OCI-LY7 (cell line): Measurements from ENCODE around the gene GAS7. TPM values are rescaled to one million over a fixed set of nuclear protein-coding genes. Genes with fewer than 3 reads are reported as not detected.

ENCODE experiments used
- BruUV-seq: library from RNA; stranded (reverse); fragments of 400-500 nt; replicated peaks from 2 replicates; lab custom pipeline; 2021; lab: Mats Ljungman, UMichigan
- CTCF ChIA-PET: fragments of 300-600 bp; sonication (Branson Sonifier 250); formaldehyde crosslinking; loops from one replicate; lab custom pipeline; 2022; ENCODE audit warnings: antibody characterized with exemption; ENCODE audit not compliant: unreplicated experiment; lab: Charles Lee
- POLR2A ChIA-PET: fragments of 300-600 bp; sonication (Branson Sonifier 250); formaldehyde crosslinking; loops from one replicate; lab custom pipeline; 2022; ENCODE audit warnings: antibody characterized with exemption; lab: Charles Lee
- DNase-seq: peaks from one replicate; pipeline ENCODE4 v3.0.0-alpha.2; 2015; ENCODE audit warnings: low spot score
- H2AFZ ChIP-seq: fragments of 200-600 bp; sonication (generic), shearing (Covaris generic); 2 replicates; pipeline ENCODE4 v1.6.1; 2014; ENCODE audit warnings: mild to moderate bottlenecking, antibody characterized with exemption, low read length, moderate library complexity
- H3K27ac ChIP-seq: fragments of 200-600 bp; sonication (generic); 2 replicates; pipeline ENCODE4 v1.5.1; 2014; ENCODE audit warnings: mixed run types, low read depth, mild to moderate bottlenecking, moderate library complexity, low read length, inconsistent platforms; ENCODE audit not compliant: poor library complexity, severe bottlenecking
- H3K36me3 ChIP-seq: fragments of 200-600 bp; sonication (generic); 2 replicates; pipeline ENCODE4 v1.6.1; 2014; ENCODE audit warnings: mild to moderate bottlenecking, antibody characterized with exemption, low read length, moderate library complexity, mixed read lengths; ENCODE audit not compliant: insufficient read depth
- H3K4me1 ChIP-seq: fragments of 200-600 bp; sonication (generic); 2 replicates; pipeline ENCODE4 v1.5.1; 2014; ENCODE audit warnings: mild to moderate bottlenecking, low read length; ENCODE audit not compliant: insufficient read depth, poor library complexity, severe bottlenecking
- H3K4me2 ChIP-seq: fragments of 200-600 bp; sonication (generic); 2 replicates; pipeline ENCODE4 v1.6.1; 2014; ENCODE audit warnings: mild to moderate bottlenecking, low read length
- H3K4me3 ChIP-seq: fragments of 200-600 bp; sonication (generic); 2 replicates; pipeline ENCODE4 v1.5.1; 2014; ENCODE audit warnings: mild to moderate bottlenecking, low read depth, low read length; ENCODE audit not compliant: poor library complexity, severe bottlenecking
- H3K79me2 ChIP-seq: fragments of 200-600 bp; sonication (generic); 2 replicates; pipeline ENCODE4 v1.6.1; 2016; ENCODE audit warnings: low read depth, mild to moderate bottlenecking, low read length, moderate library complexity, mixed read lengths; ENCODE audit not compliant: insufficient read depth
- H3K9me2 ChIP-seq: fragments of 200-600 bp; sonication (generic); 2 replicates; pipeline ENCODE4 v1.6.1; 2016; ENCODE audit warnings: mild to moderate bottlenecking, low read length, mixed read lengths; ENCODE audit not compliant: insufficient read depth
- H3K9me3 ChIP-seq: fragments of 200-600 bp; sonication (generic); 2 replicates; pipeline ENCODE4 v1.6.1; 2014; ENCODE audit warnings: mild to moderate bottlenecking, mixed run types, low read length, mixed read lengths
- H4K20me1 ChIP-seq: fragments of 200-600 bp; sonication (generic); 2 replicates; pipeline ENCODE4 v1.6.1; 2014; ENCODE audit warnings: mild to moderate bottlenecking, antibody characterized with exemption, low read length, moderate library complexity, mixed read lengths; ENCODE audit not compliant: insufficient read depth
- EZH2phosphoT487 ChIP-seq: fragments of 200-600 bp; sonication (generic); IDR thresholded peaks from 2 replicates; pipeline ENCODE4 v1.6.1; 2018; ENCODE audit warnings: low read depth, borderline replicate concordance, mild to moderate bottlenecking, mixed run types, antibody characterized with exemption, low read length, moderate library complexity, mixed read lengths
- intact Hi-C: fragments of 100-400 bp; cut with micrococcal nuclease; formaldehyde crosslinking; loops from one replicate; pipeline ENCODE4 v1.10.0; 2022; ENCODE audit not compliant: unreplicated experiment
- total RNA-seq, 2 experiments: library from RNA; depleted of rRNA in 1 of 2; stranded (reverse); fragments of >200 nt in 1 of 2; shearing (Covaris generic) in 1 of 2; gene quantifications; 2 replicates each; pipeline ENCODE4 v1.2.3, GENCODE V29; 2014 to 2022
- TF ChIP-seq, protein P1 (sequence below): fragments of 200-600 bp; sonication (generic); conservative IDR thresholded peaks from 2 replicates; pipeline ENCODE4 v1.5.1; 2014; ENCODE audit warnings: mild to moderate bottlenecking, antibody characterized with exemption, low read length, moderate library complexity, mixed read lengths

GAS7 gene
- total RNA-seq, 2 experiments from 2014 or later, result 1.5 TPM; not detected in 1

DNA sequence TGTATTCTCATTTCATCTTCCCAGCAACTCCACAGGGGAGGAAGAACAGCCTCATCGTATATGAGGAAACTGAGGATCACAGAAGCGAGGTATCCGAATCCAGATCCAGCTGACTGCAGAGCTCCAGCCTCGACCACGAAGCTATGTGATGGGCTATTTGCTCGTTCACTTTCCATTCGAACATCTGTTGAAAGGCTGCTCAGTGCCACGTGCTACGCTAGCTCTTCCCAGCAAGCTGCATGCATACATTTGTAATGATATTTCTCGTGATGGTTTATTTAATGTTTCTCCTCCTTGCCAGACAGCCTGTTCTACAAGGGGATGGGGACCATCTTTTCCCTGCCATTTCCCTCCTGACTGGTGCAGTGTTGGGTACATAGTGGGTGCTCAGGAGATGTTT, 244.9 kb downstream of the GAS7 start:
- no peak overlapping the region for H3K4me2 ChIP-seq

DNA sequence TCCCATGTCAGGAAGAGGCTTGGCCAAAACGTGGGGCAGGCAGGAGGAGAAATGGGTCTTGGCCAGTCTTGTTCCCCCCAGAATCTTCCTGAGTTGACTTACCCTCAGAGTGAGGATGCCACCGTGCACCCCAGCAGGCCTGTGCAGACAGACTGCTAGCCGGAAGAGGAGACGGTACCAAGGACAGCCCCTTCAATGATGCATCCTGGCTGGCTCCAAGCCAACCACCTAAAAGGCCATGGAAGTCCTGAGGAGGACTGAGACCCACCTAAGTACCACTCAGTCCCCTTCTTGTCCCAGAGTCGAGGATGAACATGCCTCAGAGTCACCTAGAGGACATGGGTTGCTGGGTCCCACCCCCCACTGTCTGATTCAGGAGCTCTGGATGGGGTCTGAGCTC, 246.6 kb downstream of the GAS7 start:
- ChIA-PET CTCF (interaction anchor here (0.6 kb wide), 1 partner anchor 12 kb away, joined by 5 read pairs; no protein-coding TSS in a partner anchor), POLR2A (no interaction called here)
- Histone ChIP-seq H3K9me2 (no peaks in the 10 kb centered on the region), H3K4me2 (no peak overlapping the region), H3K4me1 (no peaks in the 10 kb centered on the region), H3K36me3 (no peaks in the 10 kb centered on the region), H3K9me3 (no peaks in the 10 kb centered on the region), H2AFZ (no peak overlapping the region), H3K79me2 (no peaks in the 10 kb centered on the region), H3K27ac (no peak overlapping the region), H3K4me3 (no peak overlapping the region), H4K20me1 (no peaks in the 10 kb centered on the region)
- TF ChIP-seq, protein P1, sequence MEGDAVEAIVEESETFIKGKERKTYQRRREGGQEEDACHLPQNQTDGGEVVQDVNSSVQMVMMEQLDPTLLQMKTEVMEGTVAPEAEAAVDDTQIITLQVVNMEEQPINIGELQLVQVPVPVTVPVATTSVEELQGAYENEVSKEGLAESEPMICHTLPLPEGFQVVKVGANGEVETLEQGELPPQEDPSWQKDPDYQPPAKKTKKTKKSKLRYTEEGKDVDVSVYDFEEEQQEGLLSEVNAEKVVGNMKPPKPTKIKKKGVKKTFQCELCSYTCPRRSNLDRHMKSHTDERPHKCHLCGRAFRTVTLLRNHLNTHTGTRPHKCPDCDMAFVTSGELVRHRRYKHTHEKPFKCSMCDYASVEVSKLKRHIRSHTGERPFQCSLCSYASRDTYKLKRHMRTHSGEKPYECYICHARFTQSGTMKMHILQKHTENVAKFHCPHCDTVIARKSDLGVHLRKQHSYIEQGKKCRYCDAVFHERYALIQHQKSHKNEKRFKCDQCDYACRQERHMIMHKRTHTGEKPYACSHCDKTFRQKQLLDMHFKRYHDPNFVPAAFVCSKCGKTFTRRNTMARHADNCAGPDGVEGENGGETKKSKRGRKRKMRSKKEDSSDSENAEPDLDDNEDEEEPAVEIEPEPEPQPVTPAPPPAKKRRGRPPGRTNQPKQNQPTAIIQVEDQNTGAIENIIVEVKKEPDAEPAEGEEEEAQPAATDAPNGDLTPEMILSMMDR, result no peak
- TF ChIP-seq EZH2phosphoT487, result no peak
- DNase-seq, result no peak
- no TSS peak for BruUV-seq
- intact Hi-C loops, result no loop called here

More for the DNA sequence above, 244.9 kb downstream of the GAS7 start:
- ChIA-PET POLR2A (no interaction called here), CTCF (no interaction called here)
- Histone ChIP-seq H3K36me3 (no peaks in the 10 kb centered on the region), H3K4me3 (no peak overlapping the region), H4K20me1 (no peaks in the 10 kb centered on the region), H3K27ac (no peak overlapping the region), H3K9me3 (no peaks in the 10 kb centered on the region), H3K9me2 (no peaks in the 10 kb centered on the region), H3K4me1 (no peaks in the 10 kb centered on the region), H3K79me2 (no peaks in the 10 kb centered on the region), H2AFZ (no peak overlapping the region)
- no TSS peak for BruUV-seq
- no peak for DNase-seq
- no peak for TF ChIP-seq EZH2phosphoT487
- intact Hi-C loops, result no loop called here

DNA sequence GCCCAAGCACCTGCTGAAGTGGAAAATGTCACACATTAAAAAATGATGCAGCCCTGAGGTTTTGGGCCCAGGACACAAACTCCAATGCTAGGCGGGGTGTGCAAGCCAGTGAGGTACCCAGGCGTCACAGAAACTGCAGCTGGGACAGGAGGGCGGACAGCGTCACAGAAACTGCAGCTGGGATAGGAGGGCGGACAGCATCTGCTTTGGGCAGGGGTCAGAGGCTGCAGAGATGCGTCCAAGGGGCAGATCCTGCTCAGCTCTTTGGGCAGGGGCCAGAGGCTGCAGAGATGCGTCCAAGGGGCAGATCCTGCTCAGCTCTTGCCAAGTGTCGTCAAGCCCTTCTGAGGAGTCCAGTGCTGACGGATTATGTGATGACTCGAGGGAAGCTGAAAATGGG, 249.5 kb downstream of the GAS7 start:
- H3K4me1 ChIP-seq, result no peaks in the 10 kb centered on the region
- TF ChIP-seq, protein P1, result no peak
- TF ChIP-seq EZH2phosphoT487, result no peak
- BruUV-seq, result no TSS peak

More for the DNA sequence above, 249.5 kb downstream of the GAS7 start:
- Histone ChIP-seq H3K9me2 (no peaks in the 10 kb centered on the region), H3K36me3 (no peaks in the 10 kb centered on the region), H2AFZ (no peak overlapping the region), H3K9me3 (no peaks in the 10 kb centered on the region), H3K27ac (no peak overlapping the region), H3K4me2 (no peak overlapping the region), H3K79me2 (no peaks in the 10 kb centered on the region), H4K20me1 (no peaks in the 10 kb centered on the region), H3K4me3 (no peak overlapping the region)
- intact Hi-C loops, result no loop called here
- DNase-seq, result no peak
- CTCF ChIA-PET, result no interaction called here
- POLR2A ChIA-PET, result no interaction called here
